OCI-LY3 (cell line): ENCODE data around the gene FZD4.

Experiments
- EZH2phosphoT487 ChIP-seq: fragments of 200-600 bp; shearing (Covaris generic); IDR thresholded peaks from 2 replicates; pipeline ENCODE4 v1.6.1; 2018; ENCODE audit warnings: antibody characterized with exemption, mixed run types, low read depth
- TF ChIP-seq, protein P1 (sequence below): fragments of 200-600, 300-600 bp; sonication (generic); IDR thresholded peaks from 2 replicates; pipeline ENCODE4 v1.5.1; 2014; ENCODE audit warnings: antibody characterized with exemption, low read length, low read depth

DNA sequence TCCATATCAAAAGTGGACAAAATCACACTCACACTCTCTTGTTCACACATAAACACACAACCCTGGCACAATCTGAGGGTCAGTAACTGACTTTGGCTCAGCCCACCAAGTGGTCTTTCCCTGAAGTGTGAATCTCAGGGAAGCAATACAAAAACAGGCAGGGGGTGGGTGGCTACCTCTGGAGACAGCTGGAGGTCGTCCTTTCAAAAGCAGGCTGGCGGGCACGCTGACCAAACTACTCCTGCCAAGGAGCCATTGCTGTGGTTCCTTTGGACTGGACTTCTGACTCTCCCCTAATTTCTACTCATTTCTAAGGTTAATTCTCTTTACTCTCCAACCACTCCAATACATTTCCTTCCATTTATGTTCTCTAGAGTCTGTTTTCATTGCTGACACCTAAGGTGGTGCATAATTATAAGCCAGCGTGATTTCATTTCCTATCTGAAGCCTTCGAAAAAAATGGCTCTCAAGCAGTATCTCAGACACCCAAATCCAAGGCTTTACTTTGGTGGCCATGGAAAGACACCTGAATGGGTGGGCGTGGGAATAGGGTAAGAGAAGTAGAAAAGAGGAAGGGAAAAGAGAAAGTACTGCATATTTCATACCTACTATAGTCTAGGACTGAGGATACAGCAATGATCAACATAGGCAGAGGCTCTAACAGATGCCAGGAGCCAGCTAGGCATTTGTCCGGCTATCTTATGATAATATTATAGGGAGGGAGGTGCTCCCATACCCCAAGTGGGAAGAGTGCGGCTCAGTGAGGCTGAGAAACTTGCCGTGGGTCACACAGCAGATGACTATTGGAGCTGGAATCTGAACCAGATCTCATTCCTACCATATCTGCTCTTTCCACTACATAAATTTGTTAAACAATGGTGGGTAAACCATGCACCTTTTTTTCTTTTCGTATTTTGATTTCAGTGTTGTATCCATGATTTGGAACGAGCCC lies 22.0 kb downstream of the FZD4 start:
- TF ChIP-seq, protein P1, sequence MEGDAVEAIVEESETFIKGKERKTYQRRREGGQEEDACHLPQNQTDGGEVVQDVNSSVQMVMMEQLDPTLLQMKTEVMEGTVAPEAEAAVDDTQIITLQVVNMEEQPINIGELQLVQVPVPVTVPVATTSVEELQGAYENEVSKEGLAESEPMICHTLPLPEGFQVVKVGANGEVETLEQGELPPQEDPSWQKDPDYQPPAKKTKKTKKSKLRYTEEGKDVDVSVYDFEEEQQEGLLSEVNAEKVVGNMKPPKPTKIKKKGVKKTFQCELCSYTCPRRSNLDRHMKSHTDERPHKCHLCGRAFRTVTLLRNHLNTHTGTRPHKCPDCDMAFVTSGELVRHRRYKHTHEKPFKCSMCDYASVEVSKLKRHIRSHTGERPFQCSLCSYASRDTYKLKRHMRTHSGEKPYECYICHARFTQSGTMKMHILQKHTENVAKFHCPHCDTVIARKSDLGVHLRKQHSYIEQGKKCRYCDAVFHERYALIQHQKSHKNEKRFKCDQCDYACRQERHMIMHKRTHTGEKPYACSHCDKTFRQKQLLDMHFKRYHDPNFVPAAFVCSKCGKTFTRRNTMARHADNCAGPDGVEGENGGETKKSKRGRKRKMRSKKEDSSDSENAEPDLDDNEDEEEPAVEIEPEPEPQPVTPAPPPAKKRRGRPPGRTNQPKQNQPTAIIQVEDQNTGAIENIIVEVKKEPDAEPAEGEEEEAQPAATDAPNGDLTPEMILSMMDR = no peak
- no peak for TF ChIP-seq EZH2phosphoT487
